SK-N-SH (cell line): Measurements from ENCODE around the gene CLASP1.

Source experiments
- CTCF ChIP-seq: fragments of 200-600 bp; sonication (generic); IDR thresholded peaks from 2 replicates; pipeline ENCODE4 v1.6.1; 2017; ENCODE audit warnings: antibody characterized with exemption, mild to moderate bottlenecking, moderate library complexity
- EZH2phosphoT487 ChIP-seq: fragments of 200-600 bp; sonication (generic); IDR thresholded peaks from 2 replicates; pipeline ENCODE4 v1.6.1; 2017; ENCODE audit warnings: low read depth, mixed run types, mild to moderate bottlenecking, antibody characterized with exemption, moderate library complexity, borderline replicate concordance
- FOXJ3 ChIP-seq: sonication (generic); formaldehyde crosslinking; IDR thresholded peaks from 2 replicates; pipeline ENCODE4 v1.5.1; 2020; ENCODE audit warnings: mild to moderate bottlenecking, missing genetic modification reagents
- GABPA ChIP-seq: IDR thresholded peaks from 2 replicates; pipeline ENCODE4 v1.4.0; 2012; ENCODE audit warnings: low read depth, mild to moderate bottlenecking
- PBX3 ChIP-seq: IDR thresholded peaks from 2 replicates; pipeline ENCODE4; 2012
- POLR2AphosphoS5 ChIP-seq: IDR thresholded peaks from 2 replicates; pipeline ENCODE4 v1.6.1; 2012; ENCODE audit warnings: low read depth, low read length
- RXRA ChIP-seq: IDR thresholded peaks from 2 replicates; pipeline ENCODE4 v1.4.0; 2012; ENCODE audit warnings: low read depth, mild to moderate bottlenecking, borderline replicate concordance
- TCF12 ChIP-seq: IDR thresholded peaks from 2 replicates; pipeline ENCODE4 v1.4.0; 2012
- TEAD4 ChIP-seq: IDR thresholded peaks from 2 replicates; pipeline ENCODE4 v1.4.0; 2012; ENCODE audit warnings: mild to moderate bottlenecking, borderline replicate concordance; ENCODE audit not compliant: insufficient read depth
- USF2 ChIP-seq: fragments of 150-350 bp; IDR thresholded peaks from 2 replicates; pipeline ENCODE4 v1.6.1; 2017; ENCODE audit warnings: antibody characterized with exemption, low read length, low read depth, borderline replicate concordance
- TF ChIP-seq, protein P1 (sequence below): IDR thresholded peaks from 2 replicates; pipeline ENCODE4 v1.4.0; 2012; ENCODE audit warnings: low read depth

DNA sequence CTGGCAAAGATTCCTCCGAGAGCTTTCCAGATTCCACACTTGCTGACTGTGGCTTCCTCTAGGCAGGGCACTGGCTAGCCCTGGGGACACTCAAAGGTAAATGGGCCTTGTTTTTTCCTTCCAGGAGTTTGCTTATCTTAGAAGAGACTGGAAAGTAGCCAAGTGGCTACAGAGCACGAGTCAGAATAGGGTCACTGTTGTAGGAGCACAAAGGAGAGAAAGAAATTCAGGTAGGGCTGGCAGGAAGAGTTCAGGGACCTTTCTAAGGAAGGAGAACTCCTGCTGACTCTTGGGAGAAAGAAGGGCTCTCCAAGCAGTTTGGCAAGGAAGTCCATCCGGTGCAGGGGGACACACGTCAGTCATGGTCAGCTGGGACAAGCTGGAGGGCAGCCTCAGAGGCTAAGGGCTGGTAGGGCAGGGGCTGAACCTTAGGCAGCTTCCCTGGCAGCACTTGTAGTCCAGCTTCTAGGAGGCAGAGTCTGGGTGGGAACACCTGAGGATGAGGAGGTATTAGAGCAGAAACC is 47.9 kb upstream of the CLASP1 start:
- TF ChIP-seq CTCF (no peak), EZH2phosphoT487 (no peak), GABPA (no peak), TCF12 (no peak), TEAD4 (no peak), PBX3 (no peak), USF2 (no peak), POLR2AphosphoS5 (no peak), FOXJ3 (CRISPR knock-in tag) (no peak), RXRA (no peak)
- TF ChIP-seq, protein P1, sequence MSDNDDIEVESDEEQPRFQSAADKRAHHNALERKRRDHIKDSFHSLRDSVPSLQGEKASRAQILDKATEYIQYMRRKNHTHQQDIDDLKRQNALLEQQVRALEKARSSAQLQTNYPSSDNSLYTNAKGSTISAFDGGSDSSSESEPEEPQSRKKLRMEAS, result no peak
